Adrenal gland (tissue), 5 donors: ENCODE results near the gene INS.

Experiments used
- POLR2A ChIP-seq, 2 donors: fragments of 450-650 bp; IDR thresholded peaks; one replicate each; pipeline ENCODE4 v1.6.1; 2017; ENCODE audit warnings: antibody characterized with exemption in 2 of 2, mild to moderate bottlenecking in 2 of 2, moderate library complexity in 1 of 2
- TF ChIP-seq, protein P1 (sequence below), 6 experiments: fragments of 450-650 bp in 4 of 6; fragments of 200-600 bp in 2 of 6; sonication (generic) in 1 of 6; IDR thresholded peaks; 1 replicate in 5 of 6; 2 replicates in 1 of 6; pipeline versions ENCODE4 v1.5.1 to v1.8.0; 2016 to 2021; ENCODE audit warnings: antibody characterized with exemption in 6 of 6, mild to moderate bottlenecking in 2 of 6, moderate library complexity in 1 of 6
- donor health status: DM: no; HTN: no; CAD: no.

DNA sequence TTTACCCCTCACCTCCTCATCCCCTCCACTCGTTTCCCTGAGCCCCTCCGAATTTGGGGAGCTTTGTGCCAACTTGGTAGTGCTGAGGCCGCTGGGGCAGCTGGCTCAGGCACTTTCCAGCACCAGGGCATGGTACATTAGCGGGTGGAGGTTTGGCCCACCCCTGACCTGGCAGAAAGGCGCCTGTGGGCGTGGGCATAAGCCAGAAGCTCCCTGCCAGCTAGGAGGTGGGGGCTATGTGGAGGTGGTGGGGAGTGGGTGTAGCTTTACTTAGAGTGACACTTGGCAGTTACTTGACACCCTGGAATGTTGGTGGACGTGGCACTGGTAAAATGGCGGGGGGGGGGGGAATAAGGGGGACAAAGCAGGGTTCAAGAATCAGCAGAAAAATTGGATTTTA lies 11.5 kb downstream of the INS start:
- TF ChIP-seq, protein P1, sequence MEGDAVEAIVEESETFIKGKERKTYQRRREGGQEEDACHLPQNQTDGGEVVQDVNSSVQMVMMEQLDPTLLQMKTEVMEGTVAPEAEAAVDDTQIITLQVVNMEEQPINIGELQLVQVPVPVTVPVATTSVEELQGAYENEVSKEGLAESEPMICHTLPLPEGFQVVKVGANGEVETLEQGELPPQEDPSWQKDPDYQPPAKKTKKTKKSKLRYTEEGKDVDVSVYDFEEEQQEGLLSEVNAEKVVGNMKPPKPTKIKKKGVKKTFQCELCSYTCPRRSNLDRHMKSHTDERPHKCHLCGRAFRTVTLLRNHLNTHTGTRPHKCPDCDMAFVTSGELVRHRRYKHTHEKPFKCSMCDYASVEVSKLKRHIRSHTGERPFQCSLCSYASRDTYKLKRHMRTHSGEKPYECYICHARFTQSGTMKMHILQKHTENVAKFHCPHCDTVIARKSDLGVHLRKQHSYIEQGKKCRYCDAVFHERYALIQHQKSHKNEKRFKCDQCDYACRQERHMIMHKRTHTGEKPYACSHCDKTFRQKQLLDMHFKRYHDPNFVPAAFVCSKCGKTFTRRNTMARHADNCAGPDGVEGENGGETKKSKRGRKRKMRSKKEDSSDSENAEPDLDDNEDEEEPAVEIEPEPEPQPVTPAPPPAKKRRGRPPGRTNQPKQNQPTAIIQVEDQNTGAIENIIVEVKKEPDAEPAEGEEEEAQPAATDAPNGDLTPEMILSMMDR (IDR thresholded peaks at IDR 0.05), result no peak
- TF ChIP-seq POLR2A (IDR thresholded peaks at IDR 0.05), result no peak
